HCT116 (cell line): ENCODE measurements around the gene ACP6. TPM values are rescaled to one million over a fixed set of nuclear protein-coding genes. Genes with fewer than 3 reads are reported as not detected.

ENCODE experiments used
- ATAC-seq: fragments of 200-7000 bp; cut with Tn5 transposase; 2 replicates; pipeline ENCODE4 v1.9.1; 2020; ENCODE audit warnings: mild to moderate bottlenecking, moderate library complexity
- BruUV-seq: library from RNA; stranded (reverse); fragments of 400-500 nt; replicated peaks from 2 replicates; lab custom pipeline; 2021; lab: Mats Ljungman, UMichigan
- CTCF ChIA-PET: fragments of 300-600 bp; sonication (Branson Sonifier 250); formaldehyde crosslinking; loops from one replicate; lab custom pipeline; 2021; ENCODE audit warnings: antibody characterized with exemption; lab: Charles Lee
- POLR2A ChIA-PET: fragments of 300-600, 350-600 bp; sonication (Branson Sonifier 250); formaldehyde crosslinking; loops from one replicate; lab custom pipeline; 2021; ENCODE audit warnings: antibody characterized with exemption; lab: Charles Lee
- RAD21 ChIA-PET, 2 experiments: fragments of 300-600 bp; sonication (Branson Sonifier 250); formaldehyde crosslinking; loops; one replicate each; lab custom pipeline; 2023; ENCODE audit warnings: low total read pairs in 2 of 2; ENCODE audit not compliant: uncharacterized antibody in 2 of 2, unreplicated experiment in 2 of 2, low non-redundant PET in 1 of 2; lab: Charles Lee
- DNase-seq: peaks from one replicate; pipeline ENCODE4 v3.0.0-alpha.2; 2010; ENCODE audit warnings: low read depth, low spot score
- H2AFZ ChIP-seq: fragments of 200-600 bp; shearing (Covaris generic), sonication (generic); 2 replicates; pipeline ENCODE4 v1.6.1; 2017; ENCODE audit warnings: low read depth, mixed run types, mixed read lengths, antibody characterized with exemption, low read length; ENCODE audit not compliant: poor library complexity, severe bottlenecking
- H3K27ac ChIP-seq: 2 replicates; pipeline ENCODE4 v1.5.1; 2012; ENCODE audit warnings: low read depth, low read length
- H3K27me3 ChIP-seq: fragments of 200-600 bp; sonication (generic); 2 replicates; pipeline ENCODE4 v1.6.1; 2016; ENCODE audit warnings: mixed run types, low read length, mixed read lengths; ENCODE audit not compliant: insufficient read depth
- H3K36me3 ChIP-seq, 2 experiments: fragments of 200-500 bp in 1 of 2; fragments of 200-600 bp in 1 of 2; sonication (Bioruptor generic) in 1 of 2; sonication (generic) in 1 of 2; 2 replicates each; pipeline versions ENCODE4 v1.5.1 to v1.6.1; 2014 to 2016; ENCODE audit warnings: low read length in 2 of 2, inconsistent platforms in 1 of 2, mixed read lengths in 1 of 2, mixed run types in 1 of 2; ENCODE audit not compliant: insufficient read depth in 2 of 2, control insufficient read depth in 1 of 2
- H3K4me1 ChIP-seq, 2 experiments: fragments of 200-600 bp in 1 of 2; sonication (generic) in 1 of 2; 2 replicates each; pipeline versions ENCODE4 v1.5.1 to v1.6.1; 2012 to 2017; ENCODE audit warnings: low read length in 2 of 2, inconsistent platforms in 1 of 2, mild to moderate bottlenecking in 1 of 2, mixed read lengths in 1 of 2, mixed run types in 1 of 2, moderate library complexity in 1 of 2; ENCODE audit not compliant: insufficient read depth in 2 of 2, control insufficient read depth in 1 of 2
- H3K4me2 ChIP-seq: fragments of 200-600 bp; sonication (generic); 2 replicates; pipeline ENCODE4 v1.6.1; 2017; ENCODE audit warnings: mixed run types, low read length, mixed read lengths
- H3K4me3 ChIP-seq, 2 experiments: fragments of 200-600 bp in 1 of 2; sonication (generic) in 1 of 2; replicated peaks in 1 of 2; 2 replicates each; pipeline ENCODE4 v1.5.1; 2011 to 2016; ENCODE audit warnings: low read length in 2 of 2, control low read depth in 1 of 2, low read depth in 1 of 2, mild to moderate bottlenecking in 1 of 2, mixed read lengths in 1 of 2, mixed run types in 1 of 2
- H3K79me2 ChIP-seq: fragments of 200-600 bp; sonication (generic); 2 replicates; pipeline ENCODE4 v1.6.1; 2017; ENCODE audit warnings: mild to moderate bottlenecking, mixed run types, low read length, moderate library complexity, mixed read lengths; ENCODE audit not compliant: insufficient read depth
- H3K9ac ChIP-seq: fragments of 200-600 bp; sonication (generic); 2 replicates; pipeline ENCODE4 v1.6.1; 2016; ENCODE audit warnings: low read length, mixed read lengths
- H3K9me2 ChIP-seq: fragments of 200-600 bp; sonication (generic), shearing (Covaris generic); 2 replicates; pipeline ENCODE4 v1.6.1; 2017; ENCODE audit warnings: mixed run types, mild to moderate bottlenecking, moderate library complexity; ENCODE audit not compliant: insufficient read depth
- H3K9me3 ChIP-seq, 2 experiments: fragments of 200-500 bp in 1 of 2; fragments of 200-600 bp in 1 of 2; sonication (Bioruptor generic) in 1 of 2; sonication (generic) in 1 of 2; 2 replicates each; pipeline ENCODE4 v1.6.1; 2014 to 2017; ENCODE audit warnings: low read length in 2 of 2, mixed read lengths in 2 of 2, inconsistent platforms in 1 of 2, low read depth in 1 of 2, mild to moderate bottlenecking in 1 of 2, mixed run types in 1 of 2, moderate library complexity in 1 of 2; ENCODE audit not compliant: control insufficient read depth in 1 of 2, insufficient read depth in 1 of 2
- H4K20me1 ChIP-seq: fragments of 200-600 bp; sonication (generic), shearing (Covaris generic); 2 replicates; pipeline ENCODE4 v1.6.1; 2017; ENCODE audit warnings: mixed run types, mild to moderate bottlenecking, moderate library complexity; ENCODE audit not compliant: insufficient read depth
- CEBPB ChIP-seq: IDR thresholded peaks from 2 replicates; pipeline ENCODE4 v1.6.1; 2012; ENCODE audit warnings: low read depth
- ELF1 ChIP-seq: IDR thresholded peaks from 2 replicates; pipeline ENCODE4 v1.6.1; 2012; ENCODE audit warnings: low read depth, borderline replicate concordance
- EZH2phosphoT487 ChIP-seq: fragments of 200-600 bp; IDR thresholded peaks from 2 replicates; pipeline ENCODE4 v1.6.1; 2018; ENCODE audit warnings: antibody characterized with exemption, borderline replicate concordance
- POLR2A ChIP-seq: IDR thresholded peaks from 2 replicates; pipeline ENCODE4 v1.7.0; 2011; ENCODE audit warnings: borderline replicate concordance; ENCODE audit not compliant: insufficient read depth, insufficient read length; ENCODE audit errors: extremely low read depth
- POLR2AphosphoS5 ChIP-seq: IDR thresholded peaks from 2 replicates; pipeline ENCODE4 v1.6.1; 2011; ENCODE audit warnings: mild to moderate bottlenecking, low read depth, low read length, moderate library complexity
- TCF7L2 ChIP-seq: IDR thresholded peaks from 2 replicates; pipeline ENCODE4 v1.7.0; 2011; ENCODE audit warnings: borderline replicate concordance, inconsistent platforms; ENCODE audit not compliant: insufficient read depth, insufficient read length; ENCODE audit errors: extremely low read depth
- YY1 ChIP-seq: IDR thresholded peaks from 2 replicates; pipeline ENCODE4 v1.6.1; 2011; ENCODE audit warnings: low read length, low read depth, moderate library complexity, mild to moderate bottlenecking; ENCODE audit not compliant: insufficient replicate concordance; ENCODE audit errors: extremely low read depth
- intact Hi-C: fragments of 100-400 bp; cut with micrococcal nuclease; formaldehyde crosslinking; loops from 2 replicates; pipeline ENCODE4 v1.10.0; 2022
- total RNA-seq: library from RNA; stranded (reverse); gene quantifications from one replicate; pipeline ENCODE4 v1.2.1, GENCODE V29; 2021; ENCODE audit not compliant: unreplicated experiment
- TF ChIP-seq, protein P1 (sequence below): IDR thresholded peaks from 2 replicates; pipeline ENCODE4 v1.6.1; 2012
- TF ChIP-seq, protein P2 (sequence below): IDR thresholded peaks from 2 replicates; pipeline ENCODE4 v1.6.1; 2012; ENCODE audit warnings: low read depth
- TF ChIP-seq, protein P3 (sequence below): IDR thresholded peaks from 2 replicates; pipeline ENCODE4 v1.6.1; 2011; ENCODE audit warnings: mild to moderate bottlenecking, low read length, moderate library complexity; ENCODE audit not compliant: insufficient replicate concordance; ENCODE audit errors: extremely low read depth

ACP6 gene
- total RNA-seq, 1 experiment from 2014 or later, result 26.4 TPM

DNA sequence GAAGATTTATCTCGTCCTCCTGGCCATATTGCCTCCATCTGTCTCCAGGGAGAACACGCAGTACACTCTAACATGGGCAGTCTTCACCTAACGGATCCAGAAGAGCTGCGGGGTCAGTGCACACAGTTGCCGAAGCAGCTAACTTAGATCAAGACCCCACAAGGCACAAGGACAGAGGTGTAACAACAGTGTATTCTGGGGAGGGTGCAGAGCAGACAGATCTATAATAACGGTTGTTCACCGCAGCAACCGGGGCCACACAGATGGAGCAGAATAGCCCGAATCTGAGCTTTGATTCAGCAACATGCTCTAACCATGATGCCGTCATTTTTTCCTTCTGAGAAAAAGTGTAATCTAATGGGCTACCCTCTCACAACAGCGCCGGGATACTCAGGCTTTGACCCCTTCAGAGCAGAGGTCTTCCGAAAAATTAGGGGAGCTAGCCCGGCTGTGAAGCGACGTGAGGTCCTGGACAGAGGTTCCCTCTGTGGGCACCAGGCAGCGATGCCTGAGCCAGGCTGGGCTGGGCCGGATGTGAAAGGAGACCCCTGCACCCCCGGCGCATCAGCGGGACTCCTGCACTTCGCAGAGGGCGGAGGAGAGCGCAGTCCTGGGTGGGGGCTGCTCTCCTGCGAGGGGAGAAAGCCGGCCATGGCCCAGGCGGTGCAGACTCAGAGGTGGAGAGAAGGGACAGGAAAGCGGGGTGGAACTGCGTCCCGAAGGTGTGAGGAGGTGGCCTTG, 71.5 kb downstream of the ACP6 start:
- no peak for DNase-seq
- Histone ChIP-seq H3K9me3 (no peaks in the 10 kb centered on the region), H3K9me2 (no peaks in the 10 kb centered on the region), H3K4me2 (peak overlapping the region; percentile 85), H3K4me1 (peaks cover 3 to 18% of the 10 kb centered on the region in 2 experiments; a peak in 3 of 4 replicates), H3K4me3 (peak overlapping the region; percentile 48 to 77), H2AFZ (no peak overlapping the region), H3K27ac (peak overlapping the region; percentile 38; the same call in 1 of the 2 replicates), H3K36me3 (no peaks in the 10 kb centered on the region), H4K20me1 (no peaks in the 10 kb centered on the region), H3K27me3 (no peaks in the 10 kb centered on the region), H3K9ac (peak overlapping the region; percentile 61), H3K79me2 (peaks cover 19% of the 10 kb centered on the region)
- ChIA-PET POLR2A (interaction anchor here (0.6 to 1.0 kb wide), 2 partner anchors 9 to 71 kb away, joined by 4 read pairs; no protein-coding TSS in a partner anchor), CTCF (interaction anchor here (0.6 kb wide), 1 partner anchor 32 kb away, joined by 5 read pairs; no protein-coding TSS in a partner anchor), RAD21 (interaction anchor here in 1 of 2 experiments (0.6 to 0.8 kb wide), 2 partner anchors 44 to 294 kb away, joined by 3 to 4 read pairs; no protein-coding TSS in a partner anchor)
- BruUV-seq, result TSS peak; percentile 86
- ATAC-seq, result no peak; the same call in 1 of the 2 replicates
- intact Hi-C loops, result loop anchor here (1.0 kb wide), 1 partner anchor 57 kb away; the partner anchor contains the start of gene BCL9
- TF ChIP-seq CEBPB (no peak), EZH2phosphoT487 (no peak), POLR2AphosphoS5 (no peak), YY1 (no peak), ELF1 (no peak), TCF7L2 (no peak), POLR2A (no peak)
- TF ChIP-seq, protein P1, sequence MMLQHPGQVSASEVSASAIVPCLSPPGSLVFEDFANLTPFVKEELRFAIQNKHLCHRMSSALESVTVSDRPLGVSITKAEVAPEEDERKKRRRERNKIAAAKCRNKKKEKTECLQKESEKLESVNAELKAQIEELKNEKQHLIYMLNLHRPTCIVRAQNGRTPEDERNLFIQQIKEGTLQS, result no peak
- TF ChIP-seq, protein P2, sequence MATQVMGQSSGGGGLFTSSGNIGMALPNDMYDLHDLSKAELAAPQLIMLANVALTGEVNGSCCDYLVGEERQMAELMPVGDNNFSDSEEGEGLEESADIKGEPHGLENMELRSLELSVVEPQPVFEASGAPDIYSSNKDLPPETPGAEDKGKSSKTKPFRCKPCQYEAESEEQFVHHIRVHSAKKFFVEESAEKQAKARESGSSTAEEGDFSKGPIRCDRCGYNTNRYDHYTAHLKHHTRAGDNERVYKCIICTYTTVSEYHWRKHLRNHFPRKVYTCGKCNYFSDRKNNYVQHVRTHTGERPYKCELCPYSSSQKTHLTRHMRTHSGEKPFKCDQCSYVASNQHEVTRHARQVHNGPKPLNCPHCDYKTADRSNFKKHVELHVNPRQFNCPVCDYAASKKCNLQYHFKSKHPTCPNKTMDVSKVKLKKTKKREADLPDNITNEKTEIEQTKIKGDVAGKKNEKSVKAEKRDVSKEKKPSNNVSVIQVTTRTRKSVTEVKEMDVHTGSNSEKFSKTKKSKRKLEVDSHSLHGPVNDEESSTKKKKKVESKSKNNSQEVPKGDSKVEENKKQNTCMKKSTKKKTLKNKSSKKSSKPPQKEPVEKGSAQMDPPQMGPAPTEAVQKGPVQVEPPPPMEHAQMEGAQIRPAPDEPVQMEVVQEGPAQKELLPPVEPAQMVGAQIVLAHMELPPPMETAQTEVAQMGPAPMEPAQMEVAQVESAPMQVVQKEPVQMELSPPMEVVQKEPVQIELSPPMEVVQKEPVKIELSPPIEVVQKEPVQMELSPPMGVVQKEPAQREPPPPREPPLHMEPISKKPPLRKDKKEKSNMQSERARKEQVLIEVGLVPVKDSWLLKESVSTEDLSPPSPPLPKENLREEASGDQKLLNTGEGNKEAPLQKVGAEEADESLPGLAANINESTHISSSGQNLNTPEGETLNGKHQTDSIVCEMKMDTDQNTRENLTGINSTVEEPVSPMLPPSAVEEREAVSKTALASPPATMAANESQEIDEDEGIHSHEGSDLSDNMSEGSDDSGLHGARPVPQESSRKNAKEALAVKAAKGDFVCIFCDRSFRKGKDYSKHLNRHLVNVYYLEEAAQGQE, result no peak
- TF ChIP-seq, protein P3, sequence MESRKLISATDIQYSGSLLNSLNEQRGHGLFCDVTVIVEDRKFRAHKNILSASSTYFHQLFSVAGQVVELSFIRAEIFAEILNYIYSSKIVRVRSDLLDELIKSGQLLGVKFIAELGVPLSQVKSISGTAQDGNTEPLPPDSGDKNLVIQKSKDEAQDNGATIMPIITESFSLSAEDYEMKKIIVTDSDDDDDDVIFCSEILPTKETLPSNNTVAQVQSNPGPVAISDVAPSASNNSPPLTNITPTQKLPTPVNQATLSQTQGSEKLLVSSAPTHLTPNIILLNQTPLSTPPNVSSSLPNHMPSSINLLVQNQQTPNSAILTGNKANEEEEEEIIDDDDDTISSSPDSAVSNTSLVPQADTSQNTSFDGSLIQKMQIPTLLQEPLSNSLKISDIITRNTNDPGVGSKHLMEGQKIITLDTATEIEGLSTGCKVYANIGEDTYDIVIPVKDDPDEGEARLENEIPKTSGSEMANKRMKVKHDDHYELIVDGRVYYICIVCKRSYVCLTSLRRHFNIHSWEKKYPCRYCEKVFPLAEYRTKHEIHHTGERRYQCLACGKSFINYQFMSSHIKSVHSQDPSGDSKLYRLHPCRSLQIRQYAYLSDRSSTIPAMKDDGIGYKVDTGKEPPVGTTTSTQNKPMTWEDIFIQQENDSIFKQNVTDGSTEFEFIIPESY, result no peak
